Mesothelial cell of epicardium (in vitro differentiated cells): ENCODE results near the gene TVP23C. TPM values are rescaled to one million over a fixed set of nuclear protein-coding genes. Genes with fewer than 3 reads are reported as not detected.
"Not testable (repeated sequence)": the region's sequence is repeated elsewhere in the genome, so short reads cannot be mapped to it uniquely, and the experiment has no call there.

Experiments used
- DNase-seq, 2 experiments: peaks; one replicate each; pipeline ENCODE4 v3.0.0; 2021; ENCODE audit warnings: low spot score in 2 of 2; ENCODE audit not compliant: unreplicated experiment in 2 of 2
- H3K27ac Mint-ChIP-seq: 2 replicates; pipeline ENCODE4 v1.8.0; 2021; ENCODE audit warnings: mixed read lengths
- H3K27me3 Mint-ChIP-seq: 2 replicates; pipeline ENCODE4 v1.8.0; 2021; ENCODE audit warnings: low read depth, mixed read lengths
- H3K36me3 Mint-ChIP-seq: 2 replicates; pipeline ENCODE4 v1.8.0; 2021; ENCODE audit warnings: mixed read lengths
- H3K4me1 Mint-ChIP-seq: 2 replicates; pipeline ENCODE4 v1.8.0; 2021; ENCODE audit warnings: mixed read lengths
- H3K4me3 Mint-ChIP-seq: 2 replicates; pipeline ENCODE4 v1.8.0; 2021; ENCODE audit warnings: mild to moderate bottlenecking, moderate library complexity, mixed read lengths
- H3K9me3 Mint-ChIP-seq: 2 replicates; pipeline ENCODE4 v1.8.0; 2021; ENCODE audit warnings: mixed read lengths
- total RNA-seq: library from RNA; stranded (reverse); gene quantifications from 3 replicates; pipeline ENCODE4 v1.2.1, GENCODE V29; 2021
- TF ChIP-seq, protein P1 (sequence below): fragments of 200-600 bp; sonication (generic); IDR thresholded peaks from one replicate; pipeline ENCODE4 v1.5.0; 2021; ENCODE audit warnings: antibody characterized with exemption; ENCODE audit not compliant: unreplicated experiment

The TVP23C gene
- total RNA-seq, 1 donor from 2014 or later, result 66.4 TPM

DNA sequence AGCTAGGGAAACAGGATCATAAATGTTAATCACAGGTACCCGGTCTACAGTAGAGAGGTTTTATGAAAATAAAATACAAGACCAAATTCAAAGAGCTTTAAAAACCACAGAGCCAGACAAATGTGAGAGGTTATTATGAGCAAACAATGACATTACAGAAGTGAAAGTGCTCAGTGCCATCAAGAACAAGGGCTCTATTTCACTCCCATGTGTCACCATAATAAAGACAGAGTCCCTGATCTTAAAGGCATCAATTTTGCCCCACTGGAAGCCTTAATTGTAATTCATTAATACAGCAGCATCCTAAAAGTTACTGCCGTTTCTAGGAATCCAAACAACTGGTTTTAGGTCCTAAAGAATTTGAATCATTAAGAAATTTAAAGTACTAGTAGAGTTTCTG is 52.1 kb downstream of the TVP23C start:
- H3K4me1 Mint-ChIP-seq, result peaks cover 11% of the 10 kb centered on the region
- H3K36me3 Mint-ChIP-seq, result peaks cover 39% of the 10 kb centered on the region
- H3K27ac Mint-ChIP-seq, result no peak overlapping the region
- no peak for DNase-seq
- H3K27me3 Mint-ChIP-seq, result no peaks in the 10 kb centered on the region
- H3K4me3 Mint-ChIP-seq, result no peak overlapping the region
- no peaks in the 10 kb centered on the region for H3K9me3 Mint-ChIP-seq
- TF ChIP-seq, protein P1, sequence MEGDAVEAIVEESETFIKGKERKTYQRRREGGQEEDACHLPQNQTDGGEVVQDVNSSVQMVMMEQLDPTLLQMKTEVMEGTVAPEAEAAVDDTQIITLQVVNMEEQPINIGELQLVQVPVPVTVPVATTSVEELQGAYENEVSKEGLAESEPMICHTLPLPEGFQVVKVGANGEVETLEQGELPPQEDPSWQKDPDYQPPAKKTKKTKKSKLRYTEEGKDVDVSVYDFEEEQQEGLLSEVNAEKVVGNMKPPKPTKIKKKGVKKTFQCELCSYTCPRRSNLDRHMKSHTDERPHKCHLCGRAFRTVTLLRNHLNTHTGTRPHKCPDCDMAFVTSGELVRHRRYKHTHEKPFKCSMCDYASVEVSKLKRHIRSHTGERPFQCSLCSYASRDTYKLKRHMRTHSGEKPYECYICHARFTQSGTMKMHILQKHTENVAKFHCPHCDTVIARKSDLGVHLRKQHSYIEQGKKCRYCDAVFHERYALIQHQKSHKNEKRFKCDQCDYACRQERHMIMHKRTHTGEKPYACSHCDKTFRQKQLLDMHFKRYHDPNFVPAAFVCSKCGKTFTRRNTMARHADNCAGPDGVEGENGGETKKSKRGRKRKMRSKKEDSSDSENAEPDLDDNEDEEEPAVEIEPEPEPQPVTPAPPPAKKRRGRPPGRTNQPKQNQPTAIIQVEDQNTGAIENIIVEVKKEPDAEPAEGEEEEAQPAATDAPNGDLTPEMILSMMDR, result no peak

DNA sequence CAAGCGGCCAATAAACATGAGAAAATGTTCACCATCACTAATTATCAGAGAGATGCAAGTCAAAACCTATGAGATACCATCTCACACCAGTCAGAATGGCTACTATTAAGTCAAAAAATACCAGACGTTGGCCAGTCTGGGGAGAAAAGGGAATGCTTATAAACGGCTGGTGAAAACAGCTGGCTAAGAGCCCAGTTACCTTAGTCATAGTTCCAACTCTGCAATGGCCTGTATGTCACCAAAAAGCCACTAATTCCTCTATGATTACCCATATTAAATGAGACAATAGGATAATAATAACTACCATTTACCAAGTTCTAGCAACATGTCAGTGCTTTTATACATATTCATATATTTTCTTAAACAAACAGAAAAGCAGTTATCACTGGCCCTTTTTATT is 52.9 kb downstream of the TVP23C start:
- no peak for DNase-seq
- H3K9me3 Mint-ChIP-seq, result no peaks in the 10 kb centered on the region

DNA sequence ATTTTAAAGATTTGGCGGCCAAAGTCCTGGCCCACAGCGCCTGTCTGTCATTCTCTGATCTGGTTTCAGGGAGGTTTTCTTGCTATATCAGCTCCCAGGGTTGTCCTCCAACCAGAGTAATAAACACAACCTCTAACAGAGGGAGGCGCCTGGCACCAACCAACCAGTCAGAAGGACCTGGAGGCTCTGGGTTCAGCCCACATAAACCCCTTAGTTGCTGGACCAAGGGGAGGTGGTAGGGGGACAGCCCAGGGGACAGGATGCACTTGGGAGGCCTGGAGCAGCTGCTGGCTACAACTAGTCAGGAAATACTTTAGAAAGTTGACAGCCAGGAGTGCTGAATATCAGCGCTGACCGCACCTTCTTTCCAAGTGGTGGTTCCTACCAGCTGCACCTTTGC is 54.2 kb downstream of the TVP23C start:
- no peaks in the 10 kb centered on the region for H3K9me3 Mint-ChIP-seq
- H3K4me1 Mint-ChIP-seq, result peaks cover 7% of the 10 kb centered on the region
- H3K4me3 Mint-ChIP-seq, result no peak overlapping the region
- no peak overlapping the region for H3K27ac Mint-ChIP-seq
- DNase-seq, result peak in 1 of 2 experiments; percentile 5
- TF ChIP-seq, protein P1, result no peak
- no peaks in the 10 kb centered on the region for H3K27me3 Mint-ChIP-seq
- peaks cover 29% of the 10 kb centered on the region for H3K36me3 Mint-ChIP-seq

More for the DNA sequence above, 52.9 kb downstream of the TVP23C start:
- no peaks in the 10 kb centered on the region for H3K27me3 Mint-ChIP-seq
- no peak overlapping the region for H3K27ac Mint-ChIP-seq
- no peak overlapping the region for H3K4me3 Mint-ChIP-seq
- TF ChIP-seq, protein P1, result no peak
- peaks cover 11% of the 10 kb centered on the region for H3K4me1 Mint-ChIP-seq
- H3K36me3 Mint-ChIP-seq, result peaks cover 31% of the 10 kb centered on the region

DNA sequence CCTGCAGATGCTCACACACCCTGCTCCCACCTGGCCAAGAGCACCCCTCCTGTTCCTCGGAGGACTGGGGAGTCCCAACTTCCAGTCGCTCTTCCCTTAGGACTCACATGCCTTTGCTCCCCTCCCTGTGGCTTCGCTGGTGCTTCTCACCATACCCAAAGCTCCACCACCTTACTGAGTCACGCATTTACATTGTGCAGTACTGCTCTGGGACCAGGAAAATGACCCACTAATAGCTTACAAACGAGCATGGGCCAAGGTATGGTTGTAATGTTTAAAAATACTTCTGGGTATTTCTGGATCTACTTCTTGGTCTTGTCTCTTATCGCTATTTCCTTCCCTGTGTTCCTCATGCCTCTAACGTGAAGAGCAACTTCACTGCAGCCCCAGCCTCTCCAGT is 54.8 kb downstream of the TVP23C start:
- peaks cover 2% of the 10 kb centered on the region for H3K4me1 Mint-ChIP-seq
- TF ChIP-seq, protein P1, result no peak

DNA sequence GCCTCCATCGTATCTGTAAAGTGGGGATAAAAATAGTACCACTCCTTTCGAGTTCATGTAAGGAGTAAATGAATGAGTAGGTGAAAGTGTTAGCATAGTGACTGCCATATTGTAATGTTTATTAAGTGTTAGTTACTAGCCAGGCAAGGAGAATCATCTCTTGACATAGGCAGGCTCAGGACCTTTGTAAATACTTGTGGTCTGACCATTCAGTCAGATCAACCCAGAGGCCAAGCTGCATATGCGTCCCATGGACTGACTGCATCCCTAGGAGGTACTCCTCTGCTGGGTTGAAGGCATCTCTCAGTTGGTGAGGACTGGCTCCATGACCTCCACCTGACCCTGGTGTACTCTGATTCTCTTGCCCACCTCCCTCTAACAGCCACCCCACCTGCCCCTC is 55.4 kb downstream of the TVP23C start:
- H3K4me1 Mint-ChIP-seq, result peaks cover 2% of the 10 kb centered on the region
- no peaks in the 10 kb centered on the region for H3K9me3 Mint-ChIP-seq
- H3K36me3 Mint-ChIP-seq, result peaks cover 29% of the 10 kb centered on the region
- no peak overlapping the region for H3K27ac Mint-ChIP-seq
- TF ChIP-seq, protein P1, result no peak
- no peak overlapping the region for H3K4me3 Mint-ChIP-seq
- DNase-seq, result peak in 1 of 2 experiments; percentile 14
- no peaks in the 10 kb centered on the region for H3K27me3 Mint-ChIP-seq

More for the DNA sequence above, 54.8 kb downstream of the TVP23C start:
- H3K27me3 Mint-ChIP-seq, result no peaks in the 10 kb centered on the region
- H3K36me3 Mint-ChIP-seq, result peaks cover 29% of the 10 kb centered on the region
- no peak overlapping the region for H3K4me3 Mint-ChIP-seq
- DNase-seq, result peak in 1 of 2 experiments; percentile 2
- no peak overlapping the region for H3K27ac Mint-ChIP-seq
- H3K9me3 Mint-ChIP-seq, result no peaks in the 10 kb centered on the region

DNA sequence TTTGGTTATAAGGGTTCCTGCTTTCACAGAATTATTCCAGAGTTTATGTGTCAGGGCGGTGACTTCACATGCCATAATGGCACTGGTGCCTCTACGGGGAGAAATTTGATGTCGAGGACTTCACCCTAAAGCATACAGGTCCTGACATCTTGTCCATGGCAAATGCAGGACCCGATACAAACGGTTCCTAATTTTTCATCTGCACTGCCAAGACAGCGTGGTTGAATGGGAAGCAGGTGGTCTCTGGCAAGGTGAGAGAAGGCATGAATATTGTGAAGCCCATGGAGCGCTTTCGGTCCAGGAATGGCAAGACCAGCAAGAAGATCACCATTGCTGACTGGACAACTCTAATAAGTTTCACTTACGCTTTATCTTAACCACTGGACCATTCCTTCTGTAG is 56.3 kb downstream of the TVP23C start:
- TF ChIP-seq, protein P1, result no peak
- H3K27me3 Mint-ChIP-seq, result no peaks in the 10 kb centered on the region

DNA sequence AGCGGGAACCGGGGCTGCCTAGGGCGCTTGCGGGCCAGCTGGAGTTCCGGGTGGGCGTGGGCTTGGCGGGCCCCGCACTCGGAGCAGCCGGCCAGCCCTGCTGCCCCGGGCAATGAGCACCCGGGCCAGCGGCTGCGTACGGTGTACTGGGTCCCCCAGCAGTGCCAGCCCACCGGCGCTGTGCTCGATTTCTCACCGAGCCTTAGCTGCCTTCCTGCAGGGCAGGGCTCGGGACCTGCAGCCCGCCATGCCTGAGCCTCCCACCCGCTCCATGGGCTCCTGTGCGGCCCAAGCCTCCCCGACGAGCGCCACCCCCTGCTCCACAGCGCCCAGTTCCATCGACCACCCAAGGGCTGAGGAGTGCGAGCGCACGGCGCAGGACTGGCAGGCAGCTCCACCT is 57.6 kb downstream of the TVP23C start:
- H3K4me3 Mint-ChIP-seq, H3K27me3 Mint-ChIP-seq, H3K9me3 Mint-ChIP-seq, H3K4me1 Mint-ChIP-seq, DNase-seq, H3K27ac Mint-ChIP-seq: not testable (repeated sequence)
- peaks cover 38% of the 10 kb centered on the region for H3K36me3 Mint-ChIP-seq

More for the DNA sequence above, 56.3 kb downstream of the TVP23C start:
- H3K9me3 Mint-ChIP-seq, result no peaks in the 10 kb centered on the region
- no peak overlapping the region for H3K4me3 Mint-ChIP-seq
- H3K4me1 Mint-ChIP-seq, result peaks cover 5% of the 10 kb centered on the region
- peaks cover 33% of the 10 kb centered on the region for H3K36me3 Mint-ChIP-seq
- DNase-seq, result no peak
- H3K27ac Mint-ChIP-seq, result no peak overlapping the region
